H1 (cell line): ENCODE results near the gene CAPZA3. TPM values are rescaled to one million over a fixed set of nuclear protein-coding genes. Genes with fewer than 3 reads are reported as not detected.

Experiments used
- BCL11A ChIP-seq, 2 experiments: IDR thresholded peaks; one replicate each; pipeline ENCODE4 v1.6.1; 2011; ENCODE audit warnings: low read depth in 2 of 2, low read length in 2 of 2, mild to moderate bottlenecking in 2 of 2
- NRF1 ChIP-seq: IDR thresholded peaks from 2 replicates; pipeline ENCODE4 v1.6.1; 2011; ENCODE audit warnings: mild to moderate bottlenecking, low read depth, low read length, improper control_type of control experiment
- RAD21 ChIP-seq, 2 experiments: IDR thresholded peaks in 1 of 2; conservative IDR thresholded peaks in 1 of 2; 2 replicates each; pipeline ENCODE4 v1.6.1; 2011; ENCODE audit warnings: low read depth in 2 of 2, low read length in 2 of 2, improper control_type of control experiment in 1 of 2, inconsistent platforms in 1 of 2, mild to moderate bottlenecking in 1 of 2, moderate library complexity in 1 of 2
- TCF12 ChIP-seq: IDR thresholded peaks from 2 replicates; pipeline ENCODE4 v1.6.1; 2011; ENCODE audit warnings: low read depth, mild to moderate bottlenecking, low read length
- polyA plus RNA-seq, 7 experiments: library from polyadenylated mRNA; depleted of rRNA in 3 of 7; stranded (reverse) in 5 of 7; unstranded in 2 of 7; fragments of >200 nt in 5 of 7; fragments of 200-250 nt in 2 of 7; gene quantifications; 1 replicate in 5 of 7; 2 replicates in 1 of 7; 4 replicates in 1 of 7; pipeline versions ENCODE4 v1.2.1 to v1.2.3, GENCODE V29; 2011 to 2013; ENCODE audit warnings: missing spikeins in 2 of 7, mixed read lengths in 2 of 7
- total RNA-seq: library from RNA; stranded (reverse); fragmentation: NEBNext Ultra II Directional; extraction: Animal tissue kit (Norgen Biotek cat#: 25700); gene quantifications from 2 replicates; pipeline ENCODE4 v1.2.1, GENCODE V29; 2021

CAPZA3 gene
- total and polyA plus RNA-seq, 2 of the 8 experiments (the other 6 are each of a cell fraction or from before 2014, with no cell fraction given), result not detected

DNA sequence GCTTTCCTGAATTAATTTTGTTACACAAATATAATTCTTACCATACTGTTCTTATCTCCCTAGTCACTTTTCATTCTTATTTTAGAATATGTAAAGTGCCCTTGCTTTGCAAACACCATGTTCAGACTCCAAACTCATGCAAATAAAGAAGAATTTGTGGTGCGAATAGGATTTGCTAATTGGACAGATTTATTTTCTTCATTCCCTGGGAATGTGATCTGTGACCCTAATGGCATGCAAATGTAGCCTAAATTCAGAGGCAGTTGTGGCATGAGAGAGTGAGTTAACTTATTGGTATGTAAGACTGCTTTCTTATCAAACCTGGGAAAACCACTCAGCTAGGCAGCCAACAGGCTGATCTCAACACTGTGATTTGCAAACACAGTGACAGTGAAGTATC is 10.0 kb downstream of the CAPZA3 start (continued):
- TF ChIP-seq BCL11A (IDR thresholded peaks at IDR 0.05; ENCODE audit: low read depth in 2 of 2, low read length in 2 of 2), result no peak
- TF ChIP-seq TCF12, result no peak
- TF ChIP-seq RAD21 (IDR thresholded peaks at IDR 0.05 in 1 of 2, conservative IDR thresholded peaks at IDR 0.05 in 1 of 2; ENCODE audit: low read depth in 2 of 2, low read length in 2 of 2), result no peak
- no peak for TF ChIP-seq NRF1
